ENCODE data around the gene G3BP1. TPM values are rescaled to one million over a fixed set of nuclear protein-coding genes. Genes with fewer than 3 reads are reported as not detected.

Gene G3BP1
- total and polyA plus RNA-seq, 2 donors (not counting 1 experiment from before 2014, with no cell fraction given) = 68.2 to 132 TPM

DNA sequence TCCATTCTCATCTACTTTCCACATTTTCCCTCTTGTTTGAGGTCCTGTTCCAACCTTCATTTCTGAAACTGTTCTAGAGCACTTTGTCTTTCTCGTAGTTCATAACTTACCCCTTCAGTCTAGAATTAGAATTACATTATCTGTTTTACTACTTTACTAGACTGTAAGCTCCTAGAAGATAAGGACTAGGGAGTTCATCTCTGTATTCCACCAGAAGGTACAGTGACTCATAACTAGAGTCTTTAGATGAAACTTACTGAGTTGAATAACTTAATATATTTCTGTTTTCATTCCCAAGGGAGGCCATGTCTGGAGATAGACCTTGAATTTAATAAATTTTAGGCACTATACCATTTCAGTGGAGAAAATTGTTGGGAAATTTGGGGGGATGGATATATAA lies 38.7 kb downstream of the G3BP1 start:
- Histone ChIP-seq H3K9me3 (ENCODE audit: control insufficient read depth, insufficient read depth, low read depth, low read length) (no peaks in the 10 kb centered on the region), H4K20me1 (ENCODE audit: control insufficient read depth, extremely low read depth, insufficient read depth, low read length) (no peaks in the 10 kb centered on the region), H3K4me2 (ENCODE audit: extremely low read depth, insufficient read depth, low read length) (no peak overlapping the region), H3K9ac (ENCODE audit: insufficient read depth, low read length) (no peak overlapping the region), H3K4me1 (ENCODE audit: control insufficient read depth, extremely low read depth, insufficient read depth, low read length) (peaks cover 2% of the 10 kb centered on the region), H3K27ac (ENCODE audit: insufficient read depth, low read length) (no peak overlapping the region), H3K4me3 (replicated peaks in 1 of 4; ENCODE audit: control extremely low read depth in 1 of 4, insufficient read depth in 1 of 4, low read depth in 3 of 4, low read length in 4 of 4) (no peak overlapping the region), H3K36me3 (ENCODE audit: control insufficient read depth, insufficient read depth, low read length) (peaks cover 6% of the 10 kb centered on the region), H3K79me2 (ENCODE audit: control insufficient read depth, insufficient read depth, low read length) (peaks cover 4% of the 10 kb centered on the region), H2AFZ (ENCODE audit: low read length) (no peak overlapping the region), H3K27me3 (ENCODE audit: control insufficient read depth, insufficient read depth, low read length) (no peaks in the 10 kb centered on the region)
- no peak for DNase-seq (ENCODE audit: low read depth in 2 of 2)
- TF ChIP-seq, protein P1, sequence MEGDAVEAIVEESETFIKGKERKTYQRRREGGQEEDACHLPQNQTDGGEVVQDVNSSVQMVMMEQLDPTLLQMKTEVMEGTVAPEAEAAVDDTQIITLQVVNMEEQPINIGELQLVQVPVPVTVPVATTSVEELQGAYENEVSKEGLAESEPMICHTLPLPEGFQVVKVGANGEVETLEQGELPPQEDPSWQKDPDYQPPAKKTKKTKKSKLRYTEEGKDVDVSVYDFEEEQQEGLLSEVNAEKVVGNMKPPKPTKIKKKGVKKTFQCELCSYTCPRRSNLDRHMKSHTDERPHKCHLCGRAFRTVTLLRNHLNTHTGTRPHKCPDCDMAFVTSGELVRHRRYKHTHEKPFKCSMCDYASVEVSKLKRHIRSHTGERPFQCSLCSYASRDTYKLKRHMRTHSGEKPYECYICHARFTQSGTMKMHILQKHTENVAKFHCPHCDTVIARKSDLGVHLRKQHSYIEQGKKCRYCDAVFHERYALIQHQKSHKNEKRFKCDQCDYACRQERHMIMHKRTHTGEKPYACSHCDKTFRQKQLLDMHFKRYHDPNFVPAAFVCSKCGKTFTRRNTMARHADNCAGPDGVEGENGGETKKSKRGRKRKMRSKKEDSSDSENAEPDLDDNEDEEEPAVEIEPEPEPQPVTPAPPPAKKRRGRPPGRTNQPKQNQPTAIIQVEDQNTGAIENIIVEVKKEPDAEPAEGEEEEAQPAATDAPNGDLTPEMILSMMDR (conservative IDR thresholded peaks at IDR 0.05 in 1 of 2, IDR thresholded peaks at IDR 0.05 in 1 of 2; ENCODE audit: low read depth in 1 of 2, low read length in 2 of 2) = no peak
- TF ChIP-seq EZH2 (IDR thresholded peaks at IDR 0.05; ENCODE audit: low read length, missing control alignments) = no peak

- H3K27ac ChIP-seq (ENCODE audit: insufficient read depth, low read length) = no peak overlapping the region
- H2AFZ ChIP-seq (ENCODE audit: low read length) = no peak overlapping the region
- H3K79me2 ChIP-seq (ENCODE audit: control insufficient read depth, insufficient read depth, low read length) = peaks cover 4% of the 10 kb centered on the region
- H3K4me2 ChIP-seq (ENCODE audit: extremely low read depth, insufficient read depth, low read length) = no peak overlapping the region
- H3K4me1 ChIP-seq (ENCODE audit: control insufficient read depth, extremely low read depth, insufficient read depth, low read length) = no peaks in the 10 kb centered on the region
- no peaks in the 10 kb centered on the region for H3K9me3 ChIP-seq (ENCODE audit: control insufficient read depth, insufficient read depth, low read depth, low read length)
- H3K27me3 ChIP-seq (ENCODE audit: control insufficient read depth, insufficient read depth, low read length) = no peaks in the 10 kb centered on the region
- no peak overlapping the region for H3K4me3 ChIP-seq (replicated peaks in 1 of 4; ENCODE audit: control extremely low read depth in 1 of 4, insufficient read depth in 1 of 4, low read depth in 3 of 4, low read length in 4 of 4)
- peak in 1 of 2 donors; percentile 33 for DNase-seq (ENCODE audit: low read depth in 2 of 2)
- no peaks in the 10 kb centered on the region for H4K20me1 ChIP-seq (ENCODE audit: control insufficient read depth, extremely low read depth, insufficient read depth, low read length)
- TF ChIP-seq, protein P1 (conservative IDR thresholded peaks at IDR 0.05 in 1 of 2, IDR thresholded peaks at IDR 0.05 in 1 of 2; ENCODE audit: low read depth in 1 of 2, low read length in 2 of 2) = no peak
- H3K36me3 ChIP-seq (ENCODE audit: control insufficient read depth, insufficient read depth, low read length) = peaks cover 4% of the 10 kb centered on the region
- no peak overlapping the region for H3K9ac ChIP-seq (ENCODE audit: insufficient read depth, low read length)
Observed at GRCh38 chr5:151810897-151811296, 39.1 kb downstream of the G3BP1 start.

- Histone ChIP-seq H3K27ac (ENCODE audit: insufficient read depth, low read length) (no peak overlapping the region), H4K20me1 (ENCODE audit: control insufficient read depth, extremely low read depth, insufficient read depth, low read length) (no peaks in the 10 kb centered on the region), H3K9me3 (ENCODE audit: control insufficient read depth, insufficient read depth, low read depth, low read length) (no peaks in the 10 kb centered on the region), H3K27me3 (ENCODE audit: control insufficient read depth, insufficient read depth, low read length) (no peaks in the 10 kb centered on the region), H3K4me2 (ENCODE audit: extremely low read depth, insufficient read depth, low read length) (no peak overlapping the region), H2AFZ (ENCODE audit: low read length) (no peak overlapping the region), H3K4me1 (ENCODE audit: control insufficient read depth, extremely low read depth, insufficient read depth, low read length) (no peaks in the 10 kb centered on the region), H3K79me2 (ENCODE audit: control insufficient read depth, insufficient read depth, low read length) (peaks cover 4% of the 10 kb centered on the region), H3K4me3 (replicated peaks in 1 of 4; ENCODE audit: control extremely low read depth in 1 of 4, insufficient read depth in 1 of 4, low read depth in 3 of 4, low read length in 4 of 4) (no peak overlapping the region), H3K36me3 (ENCODE audit: control insufficient read depth, insufficient read depth, low read length) (peaks cover 4% of the 10 kb centered on the region), H3K9ac (ENCODE audit: insufficient read depth, low read length) (no peak overlapping the region)
- peak; percentile 81 to 87 for DNase-seq (ENCODE audit: low read depth in 2 of 2)
- no peak for TF ChIP-seq EZH2 (IDR thresholded peaks at IDR 0.05; ENCODE audit: low read length, missing control alignments)
- TF ChIP-seq, protein P1 (conservative IDR thresholded peaks at IDR 0.05 in 1 of 2, IDR thresholded peaks at IDR 0.05 in 1 of 2; ENCODE audit: low read depth in 1 of 2, low read length in 2 of 2) = no peak
Observed at GRCh38 chr5:151811593-151812321, 40.0 kb downstream of the G3BP1 start.
